ENCODE results near the gene PHAX.
"Not testable (repeated sequence)": the region's sequence is repeated elsewhere in the genome, so short reads cannot be mapped to it uniquely, and the experiment has no call there.

Gene PHAX

DNA sequence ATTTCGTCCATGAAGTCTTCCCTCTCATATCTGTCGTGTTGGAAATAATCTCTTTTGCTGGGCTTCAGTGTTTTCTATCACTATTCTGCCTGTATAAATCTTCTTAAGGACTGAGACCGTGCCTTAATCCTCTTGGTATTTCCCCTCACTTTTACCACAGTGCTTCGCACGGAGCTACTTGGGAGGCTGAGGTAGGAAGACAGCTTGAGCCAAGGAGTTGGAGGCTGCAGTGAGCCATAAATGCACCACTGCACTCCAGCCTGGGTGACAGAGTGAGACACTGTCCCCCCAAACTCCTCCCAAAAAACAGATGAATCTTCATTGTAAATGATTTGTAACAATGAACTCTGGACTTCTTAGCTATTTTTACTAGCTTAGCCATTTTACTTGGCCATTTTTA lies 57.8 kb downstream of the PHAX start:
- Histone ChIP-seq H3K4me1 (ENCODE audit: insufficient read depth, low read length) (no peaks in the 10 kb centered on the region), H3K9ac (ENCODE audit: low read depth, low read length) (no peak overlapping the region), H3K9me3 (ENCODE audit: control insufficient read depth, insufficient read depth, low read length) (no peaks in the 10 kb centered on the region), H3K36me3 (ENCODE audit: insufficient read depth, low read length) (no peaks in the 10 kb centered on the region; the same call in 1 of the 2 replicates)

DNA sequence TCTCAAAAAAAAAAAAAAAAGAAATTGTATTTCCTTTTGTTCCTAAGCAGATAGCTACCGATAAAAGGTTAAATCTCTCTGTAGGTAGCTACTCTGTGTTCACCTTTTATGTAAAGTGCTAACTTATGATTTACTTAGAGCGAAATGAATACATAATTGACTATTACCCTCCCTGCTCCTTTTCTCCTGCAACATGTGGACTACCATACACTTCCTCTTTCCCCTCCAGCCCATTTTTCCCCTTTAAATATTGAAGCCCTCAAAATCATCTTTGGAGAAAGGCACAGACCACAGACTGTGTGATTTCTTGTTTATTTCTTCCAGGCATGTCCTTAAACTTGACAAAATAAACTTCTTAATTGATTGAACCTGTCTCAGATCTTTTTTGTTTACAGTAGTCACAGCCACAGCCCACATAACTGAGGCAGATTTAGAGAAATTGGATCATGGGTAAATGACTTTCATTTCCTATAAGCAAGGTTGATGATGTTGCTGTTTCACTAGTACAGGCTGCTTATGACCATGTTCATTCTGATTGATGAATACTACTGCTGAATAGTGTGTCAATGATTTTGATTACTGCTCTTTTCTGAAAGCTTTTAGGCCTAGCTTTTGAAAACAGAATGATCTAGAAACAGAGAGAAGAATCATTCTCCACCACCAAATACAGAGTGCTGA lies 59.2 kb downstream of the PHAX start:
- Histone ChIP-seq H3K9me3 (ENCODE audit: control insufficient read depth, insufficient read depth, low read length) (no peaks in the 10 kb centered on the region), H3K9ac (ENCODE audit: low read depth, low read length) (no peak overlapping the region), H3K4me1 (ENCODE audit: insufficient read depth, low read length) (no peaks in the 10 kb centered on the region), H3K36me3 (ENCODE audit: insufficient read depth, low read length) (no peaks in the 10 kb centered on the region)

DNA sequence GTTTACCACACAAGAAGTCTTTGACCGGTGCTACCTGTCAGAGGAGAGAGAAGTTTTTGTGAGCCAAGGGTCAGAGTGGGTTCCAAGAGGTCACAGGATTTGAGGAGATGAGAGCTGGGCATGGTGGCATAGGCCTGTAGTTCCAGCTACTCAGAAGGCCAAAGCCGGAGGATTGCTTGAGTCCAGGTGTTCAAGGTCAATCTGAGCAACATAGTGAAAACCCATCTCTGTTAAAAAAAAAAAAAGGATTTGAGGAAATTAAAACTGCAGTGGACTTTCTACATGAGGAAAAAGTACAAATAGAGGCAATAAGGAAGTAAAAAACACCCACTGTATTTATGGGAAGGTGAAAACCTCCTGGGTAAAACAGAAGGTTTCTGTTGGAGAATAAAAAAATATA lies 63.8 kb downstream of the PHAX start:
- Histone ChIP-seq H3K9ac (ENCODE audit: low read depth, low read length) (no peak overlapping the region), H3K36me3 (ENCODE audit: insufficient read depth, low read length) (no peaks in the 10 kb centered on the region), H3K9me3 (ENCODE audit: control insufficient read depth, insufficient read depth, low read length) (no peaks in the 10 kb centered on the region; the same call in 1 of the 2 replicates), H3K4me1 (ENCODE audit: insufficient read depth, low read length) (no peaks in the 10 kb centered on the region)

DNA sequence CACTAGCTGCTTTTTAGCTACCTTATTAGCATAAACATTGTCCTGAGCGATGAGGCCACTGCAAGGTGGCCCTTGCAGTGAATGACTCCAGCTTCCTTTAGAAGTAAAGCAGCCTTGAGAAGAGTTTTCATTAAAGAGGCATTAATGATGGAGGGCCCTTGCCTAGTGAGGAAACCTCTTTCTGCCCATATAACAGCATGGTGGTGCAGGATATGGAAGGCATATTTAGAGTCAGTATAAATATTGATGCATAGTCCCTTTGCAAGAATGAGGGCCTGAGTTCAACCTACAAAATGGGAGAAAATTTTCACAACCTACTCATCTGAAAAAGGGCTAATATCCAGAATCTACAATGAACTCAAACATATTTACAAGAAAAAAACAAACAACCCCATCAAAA lies 69.4 kb downstream of the PHAX start:
- H3K9me3 ChIP-seq (ENCODE audit: control insufficient read depth, insufficient read depth, low read length); H3K4me1 ChIP-seq (ENCODE audit: insufficient read depth, low read length); H3K36me3 ChIP-seq (ENCODE audit: insufficient read depth, low read length); H3K9ac ChIP-seq (ENCODE audit: low read depth, low read length): not testable (repeated sequence)

DNA sequence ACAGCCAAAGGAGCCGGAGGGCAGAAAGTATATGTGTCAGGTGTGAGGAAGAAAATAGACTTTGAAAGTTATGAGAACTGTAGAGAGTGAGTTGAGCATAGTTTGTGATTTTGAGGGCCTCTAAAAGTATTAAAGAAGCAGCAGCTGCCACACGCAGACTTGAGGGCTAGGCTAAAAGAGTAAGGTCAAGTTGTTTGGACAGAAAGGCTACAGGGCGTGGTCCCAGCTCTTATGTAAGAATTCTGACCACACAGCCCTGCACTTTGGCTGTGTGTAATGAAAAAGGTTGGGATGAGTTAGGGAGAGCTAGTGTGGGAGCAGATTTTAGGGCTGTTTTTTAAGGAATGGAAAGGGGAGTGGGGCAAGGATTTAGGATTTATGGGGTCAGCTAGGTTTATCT lies 70.9 kb downstream of the PHAX start:
- not testable (repeated sequence) for H3K4me1 ChIP-seq (ENCODE audit: insufficient read depth, low read length); H3K9me3 ChIP-seq (ENCODE audit: control insufficient read depth, insufficient read depth, low read length); H3K36me3 ChIP-seq (ENCODE audit: insufficient read depth, low read length); H3K9ac ChIP-seq (ENCODE audit: low read depth, low read length)

GRCh38 chr5:126673477-126673876 lies 72.7 kb downstream of the PHAX start:
- peak overlapping the region; percentile 7; the same call in 1 of the 2 replicates for H3K9ac ChIP-seq (ENCODE audit: low read depth, low read length)
- no peaks in the 10 kb centered on the region for H3K36me3 ChIP-seq (ENCODE audit: insufficient read depth, low read length)
- H3K9me3 ChIP-seq (ENCODE audit: control insufficient read depth, insufficient read depth, low read length): no peaks in the 10 kb centered on the region; the same call in none of the 2 replicates
- H3K4me1 ChIP-seq (ENCODE audit: insufficient read depth, low read length): peaks cover 15% of the 10 kb centered on the region

DNA sequence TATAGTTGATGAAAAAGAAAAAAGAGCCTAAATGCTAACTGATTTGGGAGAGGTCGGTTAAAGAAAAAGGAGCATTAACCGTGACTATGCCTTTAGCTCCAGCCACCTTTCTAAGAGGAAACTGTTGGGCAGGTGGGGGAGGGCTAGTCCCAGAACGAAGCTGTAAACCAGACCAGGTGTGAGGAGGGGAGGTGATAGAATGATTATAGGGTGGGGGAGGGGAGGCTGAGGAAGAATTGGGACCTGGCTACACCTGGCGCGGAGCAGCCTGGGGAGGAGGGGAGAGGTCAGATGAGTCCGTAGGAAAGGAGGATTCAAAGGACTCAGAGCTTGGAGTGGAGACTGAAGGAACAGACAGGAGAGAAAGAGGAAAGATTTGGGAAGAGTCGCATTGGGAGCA lies 73.4 kb downstream of the PHAX start:
- Histone ChIP-seq H3K9ac (ENCODE audit: low read depth, low read length) (peak overlapping the region; percentile 19; the same call in 1 of the 2 replicates), H3K4me1 (ENCODE audit: insufficient read depth, low read length) (peaks cover 15% of the 10 kb centered on the region), H3K9me3 (ENCODE audit: control insufficient read depth, insufficient read depth, low read length) (no peaks in the 10 kb centered on the region; the same call in 1 of the 2 replicates), H3K36me3 (ENCODE audit: insufficient read depth, low read length) (no peaks in the 10 kb centered on the region)

- Histone ChIP-seq H3K4me1 (ENCODE audit: insufficient read depth, low read length) (peaks cover 22% of the 10 kb centered on the region), H3K9me3 (ENCODE audit: control insufficient read depth, insufficient read depth, low read length) (no peaks in the 10 kb centered on the region; the same call in 1 of the 2 replicates), H3K36me3 (ENCODE audit: insufficient read depth, low read length) (no peaks in the 10 kb centered on the region), H3K9ac (ENCODE audit: low read depth, low read length) (no peak overlapping the region)
Observed at GRCh38 chr5:126675338-126675737, 74.6 kb downstream of the PHAX start.

GRCh38 chr5:126676195-126676624 lies 75.5 kb downstream of the PHAX start:
- no peaks in the 10 kb centered on the region for H3K36me3 ChIP-seq (ENCODE audit: insufficient read depth, low read length)
- peaks cover 22% of the 10 kb centered on the region for H3K4me1 ChIP-seq (ENCODE audit: insufficient read depth, low read length)
- H3K9me3 ChIP-seq (ENCODE audit: control insufficient read depth, insufficient read depth, low read length): no peaks in the 10 kb centered on the region; the same call in 1 of the 2 replicates
- no peak overlapping the region for H3K9ac ChIP-seq (ENCODE audit: low read depth, low read length)
